TTC549 (cell line): ENCODE results near the gene SHB.

ENCODE experiments used
- FAIRE-seq: peaks from 2 replicates; lab custom pipeline; 2012; peaks lifted over from hg19 to GRCh38; lab: Jason Lieb, UNC

Gene SHB, protein sequence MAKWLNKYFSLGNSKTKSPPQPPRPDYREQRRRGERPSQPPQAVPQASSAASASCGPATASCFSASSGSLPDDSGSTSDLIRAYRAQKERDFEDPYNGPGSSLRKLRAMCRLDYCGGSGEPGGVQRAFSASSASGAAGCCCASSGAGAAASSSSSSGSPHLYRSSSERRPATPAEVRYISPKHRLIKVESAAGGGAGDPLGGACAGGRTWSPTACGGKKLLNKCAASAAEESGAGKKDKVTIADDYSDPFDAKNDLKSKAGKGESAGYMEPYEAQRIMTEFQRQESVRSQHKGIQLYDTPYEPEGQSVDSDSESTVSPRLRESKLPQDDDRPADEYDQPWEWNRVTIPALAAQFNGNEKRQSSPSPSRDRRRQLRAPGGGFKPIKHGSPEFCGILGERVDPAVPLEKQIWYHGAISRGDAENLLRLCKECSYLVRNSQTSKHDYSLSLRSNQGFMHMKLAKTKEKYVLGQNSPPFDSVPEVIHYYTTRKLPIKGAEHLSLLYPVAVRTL

DNA sequence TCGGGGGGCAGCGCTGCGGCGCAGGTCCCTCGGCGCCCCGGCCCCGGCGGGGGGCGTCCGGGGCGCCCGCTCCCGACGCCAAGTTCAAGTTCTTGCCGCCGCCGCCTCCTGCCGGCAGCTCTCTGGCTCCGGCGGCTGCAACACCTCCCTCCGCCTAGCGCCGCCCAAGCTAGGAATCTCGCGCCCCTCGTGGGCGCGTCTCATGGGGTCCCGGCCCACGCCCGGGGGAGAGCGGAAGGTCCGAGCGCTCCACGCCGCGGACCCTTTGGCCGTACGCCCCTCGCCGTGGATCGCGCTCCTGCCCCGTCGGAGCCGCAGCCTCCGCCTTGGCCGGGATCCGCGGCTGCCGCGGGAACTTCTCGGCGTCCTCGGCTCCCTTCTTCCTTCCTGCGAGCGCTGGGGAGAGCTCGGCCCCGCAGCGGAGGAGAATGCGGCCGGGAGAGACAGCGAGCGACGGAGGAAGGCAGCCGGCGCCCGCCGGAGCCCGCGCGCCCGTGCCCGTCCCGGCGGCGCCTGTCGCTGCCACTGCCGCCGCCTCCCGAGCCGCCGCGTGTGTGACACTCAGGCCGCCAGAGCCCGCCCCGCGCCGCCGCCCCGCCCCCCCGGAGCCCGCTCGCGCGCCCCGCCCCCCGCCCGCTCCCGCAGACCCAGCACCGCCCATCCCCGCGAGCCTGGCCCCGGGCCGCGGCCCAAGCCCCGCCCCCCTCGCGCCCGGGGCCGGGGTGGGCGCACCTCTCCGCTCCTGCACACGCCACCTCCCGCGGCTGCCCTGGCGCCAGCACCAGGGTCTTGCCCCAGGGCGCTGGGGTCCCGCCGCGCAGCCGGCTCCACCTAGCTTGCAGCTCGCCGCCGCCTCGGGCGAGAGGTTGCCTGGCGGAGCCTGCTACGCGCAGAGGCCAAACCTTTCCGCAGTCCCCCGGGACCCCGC is at the start of gene SHB:
Gene SHB, minus strand, starts transcription at position 527 of the 928 bp plus-strand sequence. CDS start 582 bp downstream, outside the sequence.
- no peak for FAIRE-seq

DNA sequence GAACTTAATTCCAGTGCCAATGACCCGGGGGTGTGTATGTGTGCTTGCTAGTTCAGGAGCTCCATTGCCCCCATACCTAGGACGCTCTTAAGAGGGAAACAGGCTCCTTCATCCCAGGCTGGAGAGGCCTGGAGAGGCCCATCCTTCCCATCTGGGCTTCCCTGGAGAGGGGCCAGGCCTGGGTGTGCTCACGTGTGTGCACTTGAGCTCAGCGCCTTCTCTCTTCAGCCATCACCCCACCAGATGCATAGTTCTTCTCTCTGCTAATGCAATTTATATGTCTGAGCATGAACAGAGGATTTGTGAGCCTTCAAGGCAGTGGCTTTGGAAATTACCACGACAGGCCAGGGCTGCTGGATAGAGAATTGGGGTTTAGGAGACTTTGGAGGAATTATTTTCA is 48.6 kb upstream of the SHB start:
- FAIRE-seq, result no peak

DNA sequence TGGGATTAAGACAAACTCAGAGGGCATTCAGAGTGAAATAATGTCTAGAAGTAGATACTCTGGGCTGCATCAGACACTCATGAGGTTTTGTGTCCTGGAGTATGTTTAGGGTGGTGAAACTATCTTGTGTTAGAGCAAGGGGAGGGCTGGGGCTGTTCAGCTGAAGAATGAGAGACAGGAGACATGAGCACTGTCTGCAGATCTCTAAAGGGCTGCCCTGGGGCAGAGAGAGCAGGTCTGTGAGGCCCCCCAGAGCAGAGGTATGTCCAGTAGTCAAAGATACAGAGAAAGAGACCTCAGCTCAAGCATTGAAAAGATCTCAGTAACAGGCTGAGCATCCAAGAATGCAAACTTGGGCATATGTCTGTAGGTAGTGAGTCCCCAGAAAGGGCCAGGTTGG is 45.9 kb upstream of the SHB start:
- FAIRE-seq, result no peak

DNA sequence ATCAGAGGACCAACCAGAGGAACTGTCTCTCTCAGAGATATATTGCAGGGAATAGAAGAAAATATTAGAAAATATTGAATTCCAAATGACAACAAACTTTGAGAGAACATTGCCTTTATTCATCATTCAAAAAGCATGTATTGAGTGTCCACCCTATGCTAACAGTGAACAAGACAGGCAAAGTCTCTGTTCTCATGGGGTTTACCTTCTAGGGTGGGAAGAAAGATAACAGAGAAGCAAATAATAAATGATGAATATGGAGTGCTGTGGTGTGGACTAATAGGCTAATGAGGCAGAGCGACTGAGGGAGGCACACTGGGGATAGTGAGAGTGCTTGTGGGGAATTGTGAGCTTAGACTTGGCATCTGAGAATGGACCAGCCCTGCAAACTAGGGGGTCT is 43.4 kb upstream of the SHB start:
- no peak for FAIRE-seq

DNA sequence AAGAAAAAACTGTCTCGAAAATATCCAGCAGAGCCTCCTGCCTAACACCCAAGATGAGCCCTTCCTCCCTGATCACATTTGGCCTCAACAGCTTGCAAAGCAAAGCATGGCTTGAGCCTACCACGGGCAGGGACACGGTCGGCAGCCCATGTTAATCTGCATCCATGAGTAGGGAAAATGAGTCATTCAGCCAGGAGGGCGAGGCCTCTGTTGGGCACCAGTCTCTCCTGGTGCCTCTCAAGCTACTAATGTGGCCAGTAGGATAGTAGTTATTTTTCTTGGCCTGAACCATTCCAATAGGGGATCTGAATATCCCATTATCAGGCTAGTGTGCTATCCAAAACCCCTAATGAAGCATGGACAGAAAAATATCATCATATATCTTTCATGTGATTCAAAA is 43.0 kb upstream of the SHB start:
- no peak for FAIRE-seq

DNA sequence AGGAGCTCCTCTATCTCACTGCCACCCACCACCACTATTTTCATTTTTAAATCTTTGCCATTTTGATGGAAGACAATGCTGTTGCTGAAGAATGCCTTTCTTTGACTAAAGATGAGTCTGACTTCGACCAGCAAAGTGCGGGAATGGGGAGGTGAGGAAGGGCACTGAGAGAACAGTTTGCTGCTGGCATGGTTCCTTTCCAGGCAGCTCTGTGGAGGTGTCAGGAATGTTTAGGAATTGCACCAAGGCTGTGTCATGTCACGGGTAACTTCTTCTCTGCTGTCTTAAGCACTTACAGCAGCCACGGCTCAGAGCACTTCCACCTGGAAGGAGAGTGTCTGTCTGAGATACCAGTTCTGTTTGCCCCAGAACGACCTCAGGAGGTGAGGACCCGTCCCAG is 41.4 kb upstream of the SHB start:
- no peak for FAIRE-seq

DNA sequence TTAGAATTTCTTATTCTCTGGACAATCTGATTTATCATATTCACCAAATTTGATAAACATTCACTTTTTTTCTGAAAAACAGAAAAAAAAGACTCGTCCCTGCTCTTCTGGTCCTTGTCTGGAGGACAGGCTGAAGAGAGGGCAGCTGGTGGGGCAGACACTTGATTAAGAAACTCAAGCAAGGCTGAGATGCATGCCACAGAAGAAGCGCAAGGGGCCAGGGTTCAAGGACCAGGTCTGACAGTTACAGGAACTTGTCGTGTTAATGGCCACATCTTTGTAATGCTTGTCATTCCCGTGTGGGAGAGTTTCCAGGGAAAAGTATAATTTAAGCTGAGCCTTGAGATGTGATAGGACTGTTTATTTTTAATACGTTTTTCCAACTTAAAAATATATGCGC is 40.6 kb upstream of the SHB start:
- FAIRE-seq, result no peak

DNA sequence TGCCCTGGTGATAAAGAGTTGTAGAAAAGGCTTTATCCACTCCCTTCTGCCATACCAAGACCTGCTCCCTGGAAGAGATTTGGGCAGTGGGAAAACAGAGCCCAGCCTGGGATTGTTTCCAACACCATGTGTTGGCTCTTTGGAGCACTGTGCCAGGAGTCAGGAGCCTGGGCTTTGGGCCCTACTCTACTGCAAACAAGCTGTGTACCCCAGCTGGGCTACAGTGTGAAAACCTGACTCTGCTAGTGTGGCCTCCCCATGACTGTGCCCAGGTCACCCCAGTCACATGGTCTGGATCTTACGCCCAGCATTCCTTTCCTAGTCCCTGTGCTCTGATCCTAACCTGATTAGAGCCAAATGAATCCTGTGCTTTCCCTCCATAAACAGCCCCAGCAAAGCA is 39.3 kb upstream of the SHB start:
- no peak for FAIRE-seq

DNA sequence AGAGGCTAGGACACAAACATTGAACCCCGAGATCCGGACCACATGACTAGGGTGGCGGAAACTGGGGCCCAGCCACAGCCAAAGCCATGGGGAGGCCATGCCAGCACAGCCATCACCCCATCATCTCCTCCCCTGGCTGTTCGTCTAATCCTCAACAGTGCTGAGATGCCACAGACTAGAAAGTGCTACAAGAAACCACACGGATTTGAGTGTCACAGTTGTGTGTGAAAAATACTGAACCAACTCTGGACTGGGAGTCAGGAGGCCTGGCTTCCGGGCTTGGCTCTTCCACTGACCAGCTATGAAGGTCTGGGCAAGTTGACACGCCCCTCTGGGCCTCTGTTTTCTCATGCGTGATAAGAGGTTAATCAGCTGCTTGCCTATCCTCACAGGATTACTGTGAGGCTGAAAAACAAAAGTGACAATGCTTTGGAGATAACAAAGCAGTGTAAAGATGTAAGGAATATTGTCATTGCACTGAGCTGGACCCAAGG is 38.8 kb upstream of the SHB start:
- no peak for FAIRE-seq

DNA sequence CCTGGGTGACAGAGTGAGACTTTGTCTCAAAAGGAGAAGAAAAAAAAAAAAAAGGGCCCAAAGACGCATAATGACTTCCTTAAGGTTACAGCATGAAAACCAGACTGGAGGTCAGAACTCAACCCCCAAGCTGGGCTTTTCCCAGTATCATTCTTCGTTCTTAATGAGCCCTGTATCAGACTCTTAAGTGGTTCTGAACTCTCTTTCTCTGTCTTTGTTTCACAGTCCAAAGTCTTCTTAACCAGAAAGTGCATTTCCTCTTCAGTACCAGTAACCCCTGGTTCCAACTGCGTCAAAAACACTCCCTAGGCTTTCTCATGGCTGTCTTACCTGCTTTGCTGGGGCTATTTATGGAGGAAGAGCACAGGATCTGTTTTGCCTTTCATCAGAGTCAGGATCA is 38.4 kb upstream of the SHB start:
- FAIRE-seq, result no peak

DNA sequence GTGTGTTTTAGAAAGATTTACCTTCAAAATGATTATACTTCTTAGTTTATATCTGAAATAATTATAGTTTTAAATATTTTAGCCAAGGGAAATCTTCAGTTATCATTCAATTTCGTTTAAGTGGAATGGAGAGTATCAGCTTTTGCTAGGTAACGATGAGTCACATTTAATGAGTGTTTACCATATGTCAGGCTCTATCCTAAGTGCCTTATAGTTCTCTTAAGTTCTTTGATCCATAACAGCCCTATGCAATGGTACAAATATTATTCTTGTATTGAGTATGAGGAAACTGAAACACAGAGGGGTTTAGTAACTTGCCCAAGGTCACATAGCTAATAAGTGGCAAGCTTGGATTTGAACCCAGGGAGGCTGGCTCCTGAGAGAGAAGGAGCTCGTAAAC is 37.5 kb upstream of the SHB start:
- FAIRE-seq, result no peak

DNA sequence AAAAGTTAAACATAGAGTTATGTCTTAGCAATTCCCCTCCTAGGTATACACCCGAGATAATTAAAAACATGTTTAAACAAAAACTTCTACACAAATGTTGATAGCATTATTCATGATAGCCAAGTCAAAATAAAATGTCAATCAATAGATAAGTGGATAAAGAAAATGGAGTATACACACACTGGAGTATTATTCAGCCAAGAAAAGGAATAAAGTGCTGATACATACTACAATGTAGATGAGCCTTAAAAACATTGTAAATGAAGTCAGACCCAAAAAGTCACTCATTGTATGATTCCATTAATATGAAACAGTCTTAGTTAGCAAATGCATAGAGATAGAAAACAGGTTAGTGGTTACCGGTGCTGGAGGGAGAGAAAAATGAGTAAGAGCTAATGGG is 34.3 kb upstream of the SHB start:
- no peak for FAIRE-seq

DNA sequence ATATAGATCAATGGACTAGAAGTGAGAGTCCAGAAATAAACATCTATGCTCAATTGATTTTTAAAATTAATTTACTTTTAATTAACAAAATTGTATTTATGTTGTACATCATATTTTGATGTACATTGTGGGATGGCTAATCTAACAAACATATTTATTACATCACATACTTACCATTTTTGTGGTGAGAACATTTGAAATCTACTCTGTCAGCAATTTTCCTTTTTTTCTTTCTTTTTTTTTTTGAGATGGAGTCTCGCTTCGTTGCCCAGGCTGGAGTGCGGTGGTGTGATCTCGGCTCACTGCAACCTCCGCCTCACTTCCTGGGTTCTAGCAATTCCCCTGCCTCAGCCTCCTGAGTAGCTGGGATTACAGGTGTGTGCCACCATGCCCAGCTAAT is 32.4 kb upstream of the SHB start:
- no peak for FAIRE-seq

DNA sequence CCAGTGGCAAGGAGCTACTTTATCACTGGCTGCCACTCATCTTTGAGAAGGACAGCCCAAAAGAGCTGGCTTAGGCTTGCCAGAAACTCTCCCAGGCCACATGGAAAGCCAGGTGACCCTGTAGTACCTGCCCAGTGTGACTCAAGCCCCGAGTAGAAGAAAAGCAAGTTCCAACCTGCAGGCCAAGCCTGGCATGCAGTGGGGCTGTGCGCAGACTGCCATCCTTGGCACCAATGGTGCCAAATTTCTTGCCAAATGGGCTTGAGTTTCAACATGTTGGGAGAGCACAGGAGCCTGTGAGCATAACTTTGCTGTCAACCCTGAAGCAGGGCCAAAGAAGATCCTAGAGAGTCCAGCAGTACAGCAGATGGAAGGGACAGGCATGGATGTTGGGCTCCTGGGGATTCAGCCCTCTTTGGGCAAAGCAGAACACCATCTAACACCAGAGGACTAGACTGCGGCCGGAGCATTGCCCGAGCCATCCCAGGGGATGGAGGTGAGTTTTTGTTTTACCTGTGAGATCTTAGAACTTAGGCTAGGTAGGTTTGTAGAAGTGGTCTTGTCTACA is 27.3 kb upstream of the SHB start:
- FAIRE-seq, result no peak

DNA sequence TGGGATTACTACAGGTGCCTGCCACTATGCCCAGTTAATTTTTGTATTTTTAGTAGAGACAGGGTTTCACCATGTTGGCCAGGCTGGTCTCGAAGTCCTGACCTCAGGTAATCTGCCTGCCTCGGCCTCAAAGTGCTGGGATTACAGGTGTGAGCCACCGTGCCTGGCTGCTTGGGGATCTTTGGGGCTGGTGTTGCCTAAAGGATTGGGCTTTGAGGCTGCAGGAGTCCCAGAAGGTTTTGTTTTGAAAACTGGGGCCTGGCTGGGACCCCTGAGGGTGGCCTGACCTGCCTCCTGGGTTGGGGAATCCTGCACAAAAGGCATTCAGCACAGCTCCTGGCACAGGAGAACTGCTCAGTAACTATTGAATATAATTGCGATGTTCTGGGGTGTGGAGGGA is 25.1 kb upstream of the SHB start:
- no peak for FAIRE-seq

DNA sequence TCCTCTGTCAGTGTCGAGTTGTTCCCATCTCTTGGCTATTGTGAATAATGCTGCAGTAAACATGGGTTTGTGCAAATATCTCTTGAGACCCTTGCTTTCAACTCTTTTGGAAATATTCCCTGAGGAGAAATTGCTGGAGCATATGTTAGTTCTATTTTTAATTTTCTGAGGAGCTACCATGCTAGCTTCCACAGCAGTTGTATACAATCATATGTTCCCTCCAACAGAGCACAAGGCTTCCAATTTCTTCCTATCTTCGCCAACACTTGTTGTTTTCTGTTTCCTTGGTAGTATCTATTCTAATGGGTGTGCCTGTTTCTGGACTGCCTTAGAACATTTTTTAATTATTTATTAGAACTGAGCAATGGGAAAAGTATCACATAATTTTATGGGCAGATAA is 23.6 kb upstream of the SHB start:
- FAIRE-seq, result no peak

DNA sequence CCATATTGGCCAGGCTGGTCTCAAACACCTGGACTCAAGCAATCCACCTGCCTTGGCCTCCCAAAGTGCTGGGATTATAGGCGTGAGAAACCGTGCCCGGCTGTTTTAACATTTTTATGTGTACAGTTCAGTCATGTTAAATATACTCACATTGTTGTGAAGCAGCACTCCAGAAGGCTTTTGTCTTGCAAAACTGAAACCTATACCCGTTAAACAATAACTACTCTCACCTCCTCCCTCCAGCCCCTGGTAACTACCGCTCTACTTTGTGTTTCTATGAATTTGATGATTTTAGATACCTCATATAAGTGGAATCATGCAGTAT is 23.1 kb upstream of the SHB start:
- no peak for FAIRE-seq

DNA sequence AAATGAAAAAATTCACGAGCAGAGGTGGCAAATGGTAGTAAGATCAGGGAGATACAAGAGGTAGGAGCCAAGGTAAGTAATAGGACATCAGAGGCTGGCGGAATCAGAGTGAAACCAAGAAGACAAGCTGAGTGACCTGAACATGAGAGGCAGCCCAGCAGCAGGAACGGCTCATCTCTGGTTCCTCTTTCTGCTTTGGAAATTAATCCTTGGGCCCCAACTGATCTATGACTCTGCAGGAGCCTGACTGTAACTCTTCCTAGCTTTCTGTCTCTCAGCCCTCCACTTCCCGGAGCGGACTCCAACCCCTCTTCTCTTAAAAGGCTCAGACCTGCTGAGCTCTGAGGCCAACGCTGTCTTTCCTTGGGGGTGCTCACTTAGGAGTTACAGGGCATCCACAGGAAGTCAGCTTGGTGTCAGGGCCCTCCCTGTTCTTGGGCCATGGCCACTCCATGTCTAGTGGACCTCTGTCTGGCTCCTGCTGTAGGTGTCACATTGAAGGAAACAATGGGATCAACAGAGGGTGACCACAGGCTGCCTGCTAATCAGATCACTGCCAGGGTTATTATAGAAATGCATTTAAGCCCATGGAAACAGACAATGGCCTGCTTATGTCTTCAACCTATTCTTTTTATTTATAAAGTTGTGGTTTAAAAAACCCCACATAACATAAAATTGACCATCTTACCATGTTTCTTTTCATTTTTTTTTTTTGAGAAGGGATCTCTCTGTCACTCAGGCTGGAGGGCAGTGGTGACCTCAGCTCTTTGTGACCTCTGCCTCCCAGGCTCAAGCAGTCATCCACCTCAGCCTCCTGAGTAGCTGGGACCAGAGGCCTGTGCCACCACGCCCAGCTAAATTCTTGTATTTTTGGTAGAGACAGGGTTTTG is 22.5 kb upstream of the SHB start:
- no peak for FAIRE-seq

DNA sequence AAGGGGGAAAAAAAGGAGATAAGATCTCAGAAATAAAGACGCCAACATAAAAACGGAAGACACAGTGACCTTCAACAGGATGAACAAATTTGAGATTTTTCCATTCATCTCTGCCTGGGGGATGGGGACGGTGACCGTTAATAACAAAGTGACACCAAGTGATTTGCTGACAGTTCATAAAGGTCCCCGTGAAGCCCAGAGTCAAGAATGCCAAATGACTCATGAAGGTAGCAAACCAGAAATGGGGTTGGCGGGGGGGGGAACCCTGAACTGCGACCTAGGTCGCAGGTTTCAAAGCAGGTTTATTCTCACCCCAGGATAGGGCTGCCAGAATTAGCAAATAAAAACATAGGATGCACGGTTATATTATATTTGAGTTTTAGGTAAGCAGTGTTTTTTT is 21.1 kb upstream of the SHB start:
- no peak for FAIRE-seq

DNA sequence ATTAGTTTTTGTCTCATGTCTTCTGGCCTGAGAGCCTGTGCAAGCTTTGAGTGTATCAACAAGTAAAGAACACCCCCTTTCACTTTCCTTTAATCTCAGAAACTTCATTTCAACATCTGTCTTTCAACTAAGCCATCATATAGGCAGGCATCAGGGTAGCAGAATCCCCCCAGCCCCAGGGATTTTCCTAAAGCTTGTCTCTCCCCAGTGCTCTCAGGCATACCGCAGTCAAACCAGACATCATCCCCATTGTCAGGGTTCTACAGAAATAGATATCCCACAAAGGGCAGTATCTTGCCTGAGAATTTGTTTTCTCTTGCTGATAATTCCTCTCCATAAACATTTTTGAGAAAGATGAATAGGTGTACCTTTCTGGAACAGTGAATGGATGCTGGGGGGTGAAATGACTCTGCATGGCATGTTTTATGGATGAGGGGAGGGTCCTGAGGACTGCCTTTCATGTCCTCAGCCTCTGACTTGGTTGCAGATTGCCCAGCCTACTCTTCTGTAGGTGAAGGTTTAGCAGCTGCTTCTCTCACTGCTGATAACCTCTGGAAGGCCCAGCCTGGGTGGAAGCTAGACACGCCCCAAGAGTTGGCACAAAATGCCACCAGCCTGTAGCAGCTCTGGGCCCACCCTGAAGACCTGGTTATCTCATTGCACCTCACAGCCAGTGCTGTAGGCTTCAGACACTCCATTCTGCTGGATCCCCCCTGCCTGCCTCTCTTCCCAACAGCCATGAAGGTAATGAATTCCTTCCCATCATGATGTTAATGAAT is 20.5 kb upstream of the SHB start:
- FAIRE-seq, result no peak
